HCT116 (cell line): ENCODE results near the gene CYB561A3. TPM values are rescaled to one million over a fixed set of nuclear protein-coding genes. Genes with fewer than 3 reads are reported as not detected.
A peak's percentile ranks its signal among the peaks of the same experiment; 100 is the strongest.

Experiments used
- ATAC-seq: fragments of 200-7000 bp; cut with Tn5 transposase; 2 replicates; pipeline ENCODE4 v1.9.1; 2020; ENCODE audit warnings: mild to moderate bottlenecking, moderate library complexity
- BruUV-seq: library from RNA; stranded (reverse); fragments of 400-500 nt; replicated peaks from 2 replicates; lab custom pipeline; 2021; lab: Mats Ljungman, UMichigan
- CTCF ChIA-PET: fragments of 300-600 bp; sonication (Branson Sonifier 250); formaldehyde crosslinking; loops from one replicate; lab custom pipeline; 2021; ENCODE audit warnings: antibody characterized with exemption; lab: Charles Lee
- POLR2A ChIA-PET: fragments of 300-600, 350-600 bp; sonication (Branson Sonifier 250); formaldehyde crosslinking; loops from one replicate; lab custom pipeline; 2021; ENCODE audit warnings: antibody characterized with exemption; lab: Charles Lee
- RAD21 ChIA-PET, 2 experiments: fragments of 300-600 bp; sonication (Branson Sonifier 250); formaldehyde crosslinking; loops; one replicate each; lab custom pipeline; 2023; ENCODE audit warnings: low total read pairs in 2 of 2; ENCODE audit not compliant: uncharacterized antibody in 2 of 2, unreplicated experiment in 2 of 2, low non-redundant PET in 1 of 2; lab: Charles Lee
- DNase-seq: peaks from one replicate; pipeline ENCODE4 v3.0.0-alpha.2; 2010; ENCODE audit warnings: low read depth, low spot score
- H2AFZ ChIP-seq: fragments of 200-600 bp; shearing (Covaris generic), sonication (generic); 2 replicates; pipeline ENCODE4 v1.6.1; 2017; ENCODE audit warnings: low read depth, mixed run types, mixed read lengths, antibody characterized with exemption, low read length; ENCODE audit not compliant: poor library complexity, severe bottlenecking
- H3K27ac ChIP-seq: 2 replicates; pipeline ENCODE4 v1.5.1; 2012; ENCODE audit warnings: low read depth, low read length
- H3K27me3 ChIP-seq: fragments of 200-600 bp; sonication (generic); 2 replicates; pipeline ENCODE4 v1.6.1; 2016; ENCODE audit warnings: mixed run types, low read length, mixed read lengths; ENCODE audit not compliant: insufficient read depth
- H3K36me3 ChIP-seq, 2 experiments: fragments of 200-500 bp in 1 of 2; fragments of 200-600 bp in 1 of 2; sonication (Bioruptor generic) in 1 of 2; sonication (generic) in 1 of 2; 2 replicates each; pipeline versions ENCODE4 v1.5.1 to v1.6.1; 2014 to 2016; ENCODE audit warnings: low read length in 2 of 2, inconsistent platforms in 1 of 2, mixed read lengths in 1 of 2, mixed run types in 1 of 2; ENCODE audit not compliant: insufficient read depth in 2 of 2, control insufficient read depth in 1 of 2
- H3K4me1 ChIP-seq, 2 experiments: fragments of 200-600 bp in 1 of 2; sonication (generic) in 1 of 2; 2 replicates each; pipeline versions ENCODE4 v1.5.1 to v1.6.1; 2012 to 2017; ENCODE audit warnings: low read length in 2 of 2, inconsistent platforms in 1 of 2, mild to moderate bottlenecking in 1 of 2, mixed read lengths in 1 of 2, mixed run types in 1 of 2, moderate library complexity in 1 of 2; ENCODE audit not compliant: insufficient read depth in 2 of 2, control insufficient read depth in 1 of 2
- H3K4me2 ChIP-seq: fragments of 200-600 bp; sonication (generic); 2 replicates; pipeline ENCODE4 v1.6.1; 2017; ENCODE audit warnings: mixed run types, low read length, mixed read lengths
- H3K4me3 ChIP-seq, 2 experiments: fragments of 200-600 bp in 1 of 2; sonication (generic) in 1 of 2; replicated peaks in 1 of 2; 2 replicates each; pipeline ENCODE4 v1.5.1; 2011 to 2016; ENCODE audit warnings: low read length in 2 of 2, control low read depth in 1 of 2, low read depth in 1 of 2, mild to moderate bottlenecking in 1 of 2, mixed read lengths in 1 of 2, mixed run types in 1 of 2
- H3K79me2 ChIP-seq: fragments of 200-600 bp; sonication (generic); 2 replicates; pipeline ENCODE4 v1.6.1; 2017; ENCODE audit warnings: mild to moderate bottlenecking, mixed run types, low read length, moderate library complexity, mixed read lengths; ENCODE audit not compliant: insufficient read depth
- H3K9ac ChIP-seq: fragments of 200-600 bp; sonication (generic); 2 replicates; pipeline ENCODE4 v1.6.1; 2016; ENCODE audit warnings: low read length, mixed read lengths
- H3K9me2 ChIP-seq: fragments of 200-600 bp; sonication (generic), shearing (Covaris generic); 2 replicates; pipeline ENCODE4 v1.6.1; 2017; ENCODE audit warnings: mixed run types, mild to moderate bottlenecking, moderate library complexity; ENCODE audit not compliant: insufficient read depth
- H3K9me3 ChIP-seq, 2 experiments: fragments of 200-500 bp in 1 of 2; fragments of 200-600 bp in 1 of 2; sonication (Bioruptor generic) in 1 of 2; sonication (generic) in 1 of 2; 2 replicates each; pipeline ENCODE4 v1.6.1; 2014 to 2017; ENCODE audit warnings: low read length in 2 of 2, mixed read lengths in 2 of 2, inconsistent platforms in 1 of 2, low read depth in 1 of 2, mild to moderate bottlenecking in 1 of 2, mixed run types in 1 of 2, moderate library complexity in 1 of 2; ENCODE audit not compliant: control insufficient read depth in 1 of 2, insufficient read depth in 1 of 2
- H4K20me1 ChIP-seq: fragments of 200-600 bp; sonication (generic), shearing (Covaris generic); 2 replicates; pipeline ENCODE4 v1.6.1; 2017; ENCODE audit warnings: mixed run types, mild to moderate bottlenecking, moderate library complexity; ENCODE audit not compliant: insufficient read depth
- CBX3 ChIP-seq: IDR thresholded peaks from 2 replicates; pipeline ENCODE4 v1.6.1; 2012; ENCODE audit warnings: low read depth
- CEBPB ChIP-seq: IDR thresholded peaks from 2 replicates; pipeline ENCODE4 v1.6.1; 2012; ENCODE audit warnings: low read depth
- CTCF ChIP-seq, 3 experiments: fragments of 200-600 bp in 1 of 3; sonication (generic) in 1 of 3; IDR thresholded peaks in 2 of 3; conservative IDR thresholded peaks in 1 of 3; 2 replicates each; pipeline ENCODE4 v1.5.1; 2012 to 2017; ENCODE audit warnings: low read depth in 2 of 3, low read length in 2 of 3, antibody characterized with exemption in 1 of 3, borderline replicate concordance in 1 of 3, control low read depth in 1 of 3, mild to moderate bottlenecking in 1 of 3, mixed read lengths in 1 of 3, mixed run types in 1 of 3, moderate library complexity in 1 of 3; ENCODE audit not compliant: insufficient read depth in 1 of 3
- EGR1 ChIP-seq: IDR thresholded peaks from 2 replicates; pipeline ENCODE4 v1.6.1; 2012; ENCODE audit warnings: low read depth
- ELF1 ChIP-seq: IDR thresholded peaks from 2 replicates; pipeline ENCODE4 v1.6.1; 2012; ENCODE audit warnings: low read depth, borderline replicate concordance
- EZH2 ChIP-seq: fragments of 200-600 bp; sonication (generic); IDR thresholded peaks from 2 replicates; pipeline ENCODE4 v1.6.1; 2017; ENCODE audit warnings: antibody characterized with exemption, mixed run types
- EZH2phosphoT487 ChIP-seq: fragments of 200-600 bp; IDR thresholded peaks from 2 replicates; pipeline ENCODE4 v1.6.1; 2018; ENCODE audit warnings: antibody characterized with exemption, borderline replicate concordance
- FOSL1 ChIP-seq: IDR thresholded peaks from 2 replicates; pipeline ENCODE4 v1.6.1; 2012; ENCODE audit warnings: low read depth
- JUND ChIP-seq: IDR thresholded peaks from 2 replicates; pipeline ENCODE4 v1.6.1; 2012
- MAX ChIP-seq: IDR thresholded peaks from 2 replicates; pipeline ENCODE4 v1.6.1; 2012
- POLR2AphosphoS5 ChIP-seq: IDR thresholded peaks from 2 replicates; pipeline ENCODE4 v1.6.1; 2011; ENCODE audit warnings: mild to moderate bottlenecking, low read depth, low read length, moderate library complexity
- RAD21 ChIP-seq: IDR thresholded peaks from 2 replicates; pipeline ENCODE4 v1.6.1; 2012; ENCODE audit warnings: low read depth, mild to moderate bottlenecking
- SIN3A ChIP-seq: IDR thresholded peaks from 2 replicates; pipeline ENCODE4 v1.6.1; 2012; ENCODE audit warnings: low read depth
- SP1 ChIP-seq: IDR thresholded peaks from 2 replicates; pipeline ENCODE4 v1.6.1; 2012; ENCODE audit warnings: low read depth
- SRF ChIP-seq: IDR thresholded peaks from 2 replicates; pipeline ENCODE4 v1.6.1; 2012; ENCODE audit warnings: low read depth
- YY1 ChIP-seq: IDR thresholded peaks from 2 replicates; pipeline ENCODE4 v1.6.1; 2011; ENCODE audit warnings: low read length, low read depth, moderate library complexity, mild to moderate bottlenecking; ENCODE audit not compliant: insufficient replicate concordance; ENCODE audit errors: extremely low read depth
- ZNF274 ChIP-seq: fragments of 200-500 bp; sonication (Bioruptor generic); IDR thresholded peaks from 2 replicates; pipeline ENCODE4 v1.6.1; 2014; ENCODE audit warnings: mild to moderate bottlenecking, low read depth, low read length, inconsistent platforms
- intact Hi-C: fragments of 100-400 bp; cut with micrococcal nuclease; formaldehyde crosslinking; loops from 2 replicates; pipeline ENCODE4 v1.10.0; 2022
- total RNA-seq: library from RNA; stranded (reverse); gene quantifications from one replicate; pipeline ENCODE4 v1.2.1, GENCODE V29; 2021; ENCODE audit not compliant: unreplicated experiment

CYB561A3 gene
- total RNA-seq, 1 experiment from 2014 or later, result 34.1 TPM

GRCh38 chr11:61364012-61364675, 2.5 kb upstream of the CYB561A3 start:
- CTCF ChIA-PET, result interaction anchor here (2.9 kb wide), 1 partner anchor 28 kb away, joined by 17 read pairs; no protein-coding TSS in a partner anchor
- H3K4me2 ChIP-seq, result peak overlapping the region; percentile 94; the same call in 1 of the 2 replicates
- H3K27me3 ChIP-seq, result no peaks in the 10 kb centered on the region
- no peaks in the 10 kb centered on the region for H3K9me2 ChIP-seq
- H3K4me3 ChIP-seq, result peak overlapping the region in 1 of 2 experiments; percentile 89; a peak in 1 of 4 replicates
- no peaks in the 10 kb centered on the region for H3K9me3 ChIP-seq
- H3K79me2 ChIP-seq, result peaks cover 35% of the 10 kb centered on the region
- RAD21 ChIA-PET, result no interaction called here
- peaks cover 26 to 42% of the 10 kb centered on the region in 2 experiments for H3K36me3 ChIP-seq
- no peak overlapping the region for H3K27ac ChIP-seq
- DNase-seq (no peak), ATAC-seq (no peak)
- no peak overlapping the region for H3K9ac ChIP-seq
- 0 out of 2 replicates have a peak, but pooled peaks cover 5% of the 10 kb centered on the region for H4K20me1 ChIP-seq
- POLR2A ChIA-PET, result interaction anchor here (0.6 to 5.0 kb wide), 2 partner anchors 27 to 28 kb away, joined by 3 to 45 read pairs; no protein-coding TSS in a partner anchor
- H3K4me1 ChIP-seq, result peaks cover 0 to 22% of the 10 kb centered on the region in 2 experiments; a peak in 2 of 4 replicates
- intact Hi-C loops, result no loop called here
- BruUV-seq, result no TSS peak
- H2AFZ ChIP-seq, result no peak overlapping the region
- TF ChIP-seq CTCF (IDR thresholded peaks at IDR 0.05 in 2 of 3, conservative IDR thresholded peaks at IDR 0.05 in 1 of 3; ENCODE audit: borderline replicate concordance in 1 of 3, insufficient read depth in 1 of 3, low read depth in 2 of 3, low read length in 2 of 3), result no peak
- TF ChIP-seq EZH2phosphoT487, result no peak
- no peak for TF ChIP-seq FOSL1
- TF ChIP-seq YY1, result no peak
- TF ChIP-seq CBX3, result no peak
- TF ChIP-seq ELF1, result no peak
- TF ChIP-seq EGR1, result no peak
- TF ChIP-seq RAD21, result no peak
- TF ChIP-seq CEBPB, result no peak
- no peak for TF ChIP-seq EZH2
- TF ChIP-seq MAX, result no peak
- no peak for TF ChIP-seq POLR2AphosphoS5
- no peak for TF ChIP-seq SIN3A
- TF ChIP-seq JUND, result no peak
- TF ChIP-seq ZNF274, result no peak
- no peak for TF ChIP-seq SP1
- no peak for TF ChIP-seq SRF
